IMR-90 (cell line): ENCODE data around the gene C16orf96.

Source experiments
- CTCF ChIP-seq: conservative IDR thresholded peaks from 2 replicates; pipeline ENCODE4 v1.5.1; 2012; ENCODE audit warnings: mild to moderate bottlenecking, low read depth, low read length, improper control_type of control experiment
- ELK1 ChIP-seq: fragments of 150-350 bp; IDR thresholded peaks from 2 replicates; pipeline ENCODE4 v1.6.1; 2016; ENCODE audit warnings: low read depth, mild to moderate bottlenecking, low read length, moderate library complexity, borderline replicate concordance
- FOS ChIP-seq: fragments of 150-350 bp; IDR thresholded peaks from 2 replicates; pipeline ENCODE4 v1.6.1; 2016; ENCODE audit warnings: low read depth, low read length
- POLR2A ChIP-seq: IDR thresholded peaks from 2 replicates; pipeline ENCODE4 v1.6.1; 2012; ENCODE audit warnings: mild to moderate bottlenecking, low read depth, low read length
- RCOR1 ChIP-seq: IDR thresholded peaks from 2 replicates; pipeline ENCODE4 v1.6.1; 2012; ENCODE audit warnings: mild to moderate bottlenecking, low read length, improper control_type of control experiment; ENCODE audit not compliant: insufficient replicate concordance
- RFX5 ChIP-seq: IDR thresholded peaks from 2 replicates; pipeline ENCODE4 v1.8.0; 2012; ENCODE audit warnings: low read depth, mild to moderate bottlenecking, low read length, moderate library complexity
- TF ChIP-seq, protein P1 (sequence below): fragments of 150-350 bp; IDR thresholded peaks from 2 replicates; pipeline ENCODE4 v1.6.1; 2017; ENCODE audit warnings: mild to moderate bottlenecking, antibody characterized with exemption, low read length, low read depth

- TF ChIP-seq, protein P1, sequence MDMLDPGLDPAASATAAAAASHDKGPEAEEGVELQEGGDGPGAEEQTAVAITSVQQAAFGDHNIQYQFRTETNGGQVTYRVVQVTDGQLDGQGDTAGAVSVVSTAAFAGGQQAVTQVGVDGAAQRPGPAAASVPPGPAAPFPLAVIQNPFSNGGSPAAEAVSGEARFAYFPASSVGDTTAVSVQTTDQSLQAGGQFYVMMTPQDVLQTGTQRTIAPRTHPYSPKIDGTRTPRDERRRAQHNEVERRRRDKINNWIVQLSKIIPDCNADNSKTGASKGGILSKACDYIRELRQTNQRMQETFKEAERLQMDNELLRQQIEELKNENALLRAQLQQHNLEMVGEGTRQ = no peak
- TF ChIP-seq POLR2A (no peak), RCOR1 (no peak), ELK1 (no peak), CTCF (no peak), RFX5 (no peak), FOS (no peak)
Measured at GRCh38 chr16:4641306-4641687, 85.2 kb downstream of the C16orf96 start.
